GM12892 (cell line): ENCODE measurements around the gene CCDC57.

ENCODE experiments used
- DNase-seq: peaks from one replicate; pipeline ENCODE4 v3.0.0; 2011; ENCODE audit not compliant: insufficient read length
- FAIRE-seq: peaks from 2 replicates; lab custom pipeline; 2011; peaks lifted over from hg19 to GRCh38; lab: Jason Lieb, UNC
- POLR2A ChIP-seq: IDR thresholded peaks from 2 replicates; pipeline ENCODE4 v1.6.1; 2011; ENCODE audit warnings: low read depth, low read length, control low read depth
- POLR2AphosphoS5 ChIP-seq: IDR thresholded peaks from 2 replicates; pipeline ENCODE4 v1.6.1; 2011; ENCODE audit warnings: low read depth, low read length, control low read depth
- TAF1 ChIP-seq: IDR thresholded peaks from 2 replicates; pipeline ENCODE4 v1.6.1; 2011; ENCODE audit warnings: low read depth, mild to moderate bottlenecking, control low read depth, low read length, borderline replicate concordance

Gene CCDC57

DNA sequence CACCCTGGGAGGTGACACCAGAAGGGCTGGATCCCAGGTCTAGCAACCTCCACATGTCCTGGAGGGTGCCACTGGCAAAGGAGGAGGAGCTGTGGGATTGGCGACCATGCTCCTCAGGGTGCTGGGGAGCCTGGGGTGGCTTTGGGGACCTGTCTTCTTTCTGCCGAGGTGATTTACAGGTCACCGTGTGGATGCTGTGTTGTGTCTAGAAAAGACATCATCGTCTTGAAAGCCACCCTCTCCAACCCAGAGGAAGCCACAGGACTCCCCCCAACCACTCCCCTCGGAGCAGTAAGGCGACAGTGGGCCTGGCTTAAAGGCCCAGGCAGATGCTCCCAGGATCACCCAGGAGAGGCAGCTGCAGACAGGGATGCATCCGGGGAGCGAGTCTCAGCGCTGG is 84.9 kb downstream of the CCDC57 start:
- no peak for TF ChIP-seq TAF1
- no peak for TF ChIP-seq POLR2AphosphoS5
- TF ChIP-seq POLR2A = no peak
- FAIRE-seq (no peak), DNase-seq (no peak)

DNA sequence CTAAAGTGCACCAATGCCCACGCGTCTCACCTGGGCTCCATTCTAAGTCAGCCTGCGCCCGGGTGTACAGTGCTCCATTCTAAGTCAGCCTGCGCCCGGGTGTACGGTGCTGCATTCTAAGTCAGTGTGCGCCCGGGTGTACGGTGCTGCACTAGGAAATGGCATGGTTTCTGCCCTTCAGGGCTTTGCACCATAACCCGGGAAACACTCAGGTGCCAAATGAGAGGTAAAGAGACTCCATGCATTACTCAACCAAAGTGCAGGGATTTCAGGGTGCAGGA is 85.4 kb downstream of the CCDC57 start:
- TF ChIP-seq TAF1 = no peak
- no peak for TF ChIP-seq POLR2A
- no peak for TF ChIP-seq POLR2AphosphoS5
- DNase-seq (no peak), FAIRE-seq (no peak)

GRCh38 chr17:82126556-82127314 is 85.9 kb downstream of the CCDC57 start:
- TF ChIP-seq TAF1 = no peak
- TF ChIP-seq POLR2AphosphoS5 = no peak
- TF ChIP-seq POLR2A = no peak
- DNase-seq (no peak), FAIRE-seq (no peak)

- no peak for FAIRE-seq
These were observed 88.5 kb downstream of the CCDC57 start for GRCh38 chr17:82124101-82124500.

DNA sequence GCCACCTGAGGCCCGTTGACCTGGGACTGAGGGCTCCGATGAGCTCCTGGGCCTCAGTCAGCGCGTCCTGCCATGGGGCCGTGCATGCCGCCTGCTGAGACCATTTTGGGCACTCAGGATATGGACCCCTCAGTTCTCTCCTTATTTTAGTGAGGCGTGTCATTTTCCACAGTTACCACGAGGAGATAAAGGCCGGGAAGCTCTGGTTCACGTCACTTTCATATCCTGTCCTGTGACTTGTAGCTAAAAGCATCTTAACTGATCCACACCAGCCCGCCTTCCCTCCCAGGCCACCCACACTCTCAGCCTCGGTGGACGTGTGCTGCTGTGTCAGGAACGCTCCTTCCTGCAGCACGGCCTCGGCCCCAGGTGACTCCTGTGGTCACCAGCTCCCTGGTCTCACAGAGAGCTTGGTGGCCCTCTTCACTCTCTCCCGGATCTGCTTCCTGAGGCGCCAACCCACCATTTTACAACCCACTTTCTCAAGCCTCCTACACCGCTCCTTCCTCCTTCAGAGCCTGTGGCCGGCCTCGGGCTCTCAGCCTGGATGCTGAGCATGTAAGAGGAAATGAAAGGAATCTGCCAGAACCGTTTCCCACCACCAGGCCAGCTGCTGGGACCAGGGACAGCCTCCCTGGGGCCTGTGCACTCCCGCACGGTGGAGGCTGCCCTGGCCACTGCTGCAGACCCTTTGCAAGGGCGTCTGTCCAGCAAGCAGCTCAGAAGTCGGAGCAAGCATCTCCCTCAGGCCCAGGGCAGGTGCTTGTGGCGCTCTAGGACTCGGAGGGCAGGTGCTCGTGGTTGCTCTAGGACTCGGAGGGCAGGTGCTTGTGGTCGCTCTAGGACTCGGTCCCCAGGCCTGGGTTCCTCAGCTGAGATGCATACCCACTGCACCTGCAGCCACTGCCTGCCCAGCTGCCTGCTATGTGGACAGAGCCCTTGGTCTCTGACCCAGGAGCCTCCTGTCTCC is 90.7 kb downstream of the CCDC57 start:
- FAIRE-seq (no peak), DNase-seq (no peak)
- TF ChIP-seq TAF1 = no peak
- TF ChIP-seq POLR2A = no peak
- no peak for TF ChIP-seq POLR2AphosphoS5

More at GRCh38 chr17:82124101-82124500, 88.5 kb downstream of the CCDC57 start:
- TF ChIP-seq POLR2A (no peak), POLR2AphosphoS5 (no peak)
- no peak for DNase-seq

GRCh38 chr17:82121246-82121645 is 91.4 kb downstream of the CCDC57 start:
- FAIRE-seq (no peak), DNase-seq (no peak)
- TF ChIP-seq POLR2AphosphoS5 (no peak), TAF1 (no peak), POLR2A (no peak)

- DNase-seq (no peak), FAIRE-seq (no peak)
- TF ChIP-seq POLR2A (no peak), POLR2AphosphoS5 (no peak), TAF1 (no peak)
These were observed 92.5 kb downstream of the CCDC57 start for GRCh38 chr17:82120148-82120547.

DNA sequence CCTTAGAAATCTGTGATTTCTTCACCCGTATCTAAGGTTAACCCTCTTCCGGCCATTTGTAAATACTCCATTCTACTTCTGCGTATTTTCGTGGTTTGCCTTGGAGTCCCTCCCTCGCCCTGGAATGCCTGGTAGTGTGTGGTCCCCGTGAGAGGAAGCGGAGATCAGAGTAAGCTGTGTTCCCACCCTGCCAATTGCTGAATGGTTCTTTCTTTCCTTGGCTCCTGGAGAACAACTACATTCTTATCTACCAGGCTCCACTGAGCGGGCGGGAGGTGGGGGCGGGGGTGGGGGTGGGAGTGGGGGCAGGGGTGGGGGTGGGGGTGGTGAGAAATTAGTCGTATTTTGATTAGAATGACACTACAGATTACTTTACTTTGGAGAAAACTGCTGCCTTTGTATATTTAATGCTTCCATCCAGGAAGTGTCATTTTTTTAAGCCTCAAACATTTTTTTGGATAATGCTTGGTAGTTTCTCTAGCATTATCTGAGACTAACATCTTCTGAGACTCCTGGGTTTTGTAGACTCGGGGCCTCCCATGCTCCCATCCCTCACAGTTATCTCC is 93.7 kb downstream of the CCDC57 start:
- DNase-seq (no peak), FAIRE-seq (no peak)
- TF ChIP-seq POLR2AphosphoS5 (no peak), TAF1 (no peak), POLR2A (no peak)

GRCh38 chr17:82118168-82118814 is 94.4 kb downstream of the CCDC57 start:
- TF ChIP-seq POLR2A (no peak), POLR2AphosphoS5 (no peak), TAF1 (no peak)
- FAIRE-seq (no peak), DNase-seq (no peak)

GRCh38 chr17:82117139-82118090 is 95.2 kb downstream of the CCDC57 start:
- FAIRE-seq = no peak
- TF ChIP-seq POLR2AphosphoS5 (no peak), TAF1 (no peak)
- no peak for DNase-seq

- FAIRE-seq = no peak
- no peak for TF ChIP-seq POLR2A
- no peak for TF ChIP-seq TAF1
- no peak for TF ChIP-seq POLR2AphosphoS5
- DNase-seq = no peak
These were observed 96.4 kb downstream of the CCDC57 start for GRCh38 chr17:82116246-82116645.
